ENCODE results near the gene PCDHB3. TPM values are rescaled to one million over a fixed set of nuclear protein-coding genes. Genes with fewer than 3 reads are reported as not detected.
"Not testable (repeated sequence)": the region's sequence is repeated elsewhere in the genome, so short reads cannot be mapped to it uniquely, and the experiment has no call there.

The PCDHB3 gene
- total RNA-seq, 1 experiment from 2014 or later, result 2.4 TPM

DNA sequence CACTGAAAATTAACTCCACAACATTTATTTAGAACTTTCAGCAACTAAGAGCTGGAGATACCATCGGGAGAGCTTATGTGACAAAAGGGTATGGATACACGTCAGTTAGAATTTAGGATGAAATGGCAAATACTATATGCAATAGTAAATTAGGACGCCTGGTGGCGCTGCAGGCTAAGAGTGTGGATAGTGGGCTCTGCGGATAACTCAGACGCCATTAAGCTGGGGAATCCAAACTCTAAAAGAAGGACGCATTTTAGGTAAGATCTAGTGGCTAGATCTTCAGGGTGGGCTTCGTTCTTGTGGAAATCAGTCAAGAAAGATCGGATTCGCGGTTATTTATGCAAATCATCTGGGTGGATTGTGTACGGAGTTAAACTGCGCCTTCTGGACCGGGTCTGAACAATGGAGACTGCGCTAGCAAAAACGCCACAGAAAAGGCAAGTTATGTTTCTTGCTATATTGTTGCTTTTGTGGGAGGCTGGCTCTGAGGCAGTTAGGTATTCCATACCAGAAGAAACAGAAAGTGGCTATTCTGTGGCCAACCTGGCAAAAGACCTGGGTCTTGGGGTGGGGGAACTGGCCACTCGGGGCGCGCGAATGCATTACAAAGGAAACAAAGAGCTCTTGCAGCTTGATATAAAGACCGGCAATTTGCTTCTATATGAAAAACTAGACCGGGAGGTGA lies 34.9 kb downstream of the PCDHB3 start, which contains the start of gene PCDHB5:
Gene PCDHB5, plus strand, starts transcription at position 177 of the 688 bp plus-strand sequence. Its CDS starts 229 bp downstream, at position 406.
- in situ Hi-C loops (cut with HindIII; ENCODE audit: low sequenced_read_pairs), result no loop called here
- peak; percentile 29 for DNase-seq (ENCODE audit: low spot score)

DNA sequence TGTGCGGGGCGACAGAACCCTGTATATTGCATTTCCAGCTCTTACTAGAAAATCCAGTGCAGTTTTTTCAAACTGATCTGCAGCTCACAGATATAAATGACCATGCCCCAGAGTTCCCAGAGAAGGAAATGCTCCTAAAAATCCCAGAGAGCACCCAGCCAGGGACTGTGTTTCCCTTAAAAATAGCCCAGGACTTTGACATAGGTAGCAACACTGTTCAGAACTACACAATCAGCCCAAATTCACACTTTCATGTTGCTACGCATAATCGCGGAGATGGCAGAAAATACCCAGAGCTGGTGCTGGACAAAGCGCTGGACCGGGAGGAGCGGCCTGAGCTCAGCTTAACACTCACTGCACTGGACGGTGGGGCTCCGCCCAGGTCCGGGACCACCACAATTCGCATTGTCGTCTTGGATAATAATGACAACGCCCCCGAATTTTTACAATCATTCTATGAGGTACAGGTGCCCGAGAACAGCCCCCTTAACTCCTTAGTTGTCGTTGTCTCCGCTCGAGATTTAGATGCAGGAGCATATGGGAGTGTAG lies 35.5 kb downstream of the PCDHB3 start:
- DNase-seq (ENCODE audit: low spot score), result no peak
- in situ Hi-C loops (cut with HindIII; ENCODE audit: low sequenced_read_pairs), result no loop called here

- DNase-seq (ENCODE audit: low spot score); in situ Hi-C loops (cut with HindIII; ENCODE audit: low sequenced_read_pairs): not testable (repeated sequence)
Measured at GRCh38 chr5:141137346-141137745, 37.1 kb downstream of the PCDHB3 start.

GRCh38 chr5:141149812-141150211 lies 49.5 kb downstream of the PCDHB3 start, which contains the start of gene PCDHB6:
Gene PCDHB6, plus strand, starts transcription at chr5:141150057. Its CDS starts 201 bp downstream, at chr5:141150258.
- in situ Hi-C loops (cut with HindIII; ENCODE audit: low sequenced_read_pairs), result no loop called here

GRCh38 chr5:141150224-141150992 lies 50.1 kb downstream of the PCDHB3 start:
- DNase-seq (ENCODE audit: low spot score), result no peak
- in situ Hi-C loops (cut with HindIII; ENCODE audit: low sequenced_read_pairs), result no loop called here

More at GRCh38 chr5:141149812-141150211, 49.5 kb downstream of the PCDHB3 start, which contains the start of gene PCDHB6:
- DNase-seq (ENCODE audit: low spot score), result peak; percentile 39

GRCh38 chr5:141150993-141151325 lies 50.7 kb downstream of the PCDHB3 start:
- no peak for DNase-seq (ENCODE audit: low spot score)
- in situ Hi-C loops (cut with HindIII; ENCODE audit: low sequenced_read_pairs), result no loop called here

GRCh38 chr5:141151632-141152031 lies 51.4 kb downstream of the PCDHB3 start:
- in situ Hi-C loops (cut with HindIII; ENCODE audit: low sequenced_read_pairs); DNase-seq (ENCODE audit: low spot score): not testable (repeated sequence)

GRCh38 chr5:141152096-141152495 lies 51.8 kb downstream of the PCDHB3 start:
- in situ Hi-C loops (cut with HindIII; ENCODE audit: low sequenced_read_pairs); DNase-seq (ENCODE audit: low spot score): not testable (repeated sequence)

Other genes starting within 250 kb of the PCDHB3 start
- gene PCDHA10, start 244.6 kb upstream of the PCDHB3 start, total RNA-seq (2014; rRNA removed; shearing (Covaris generic)), result under 0.01 and 0.06 TPM in 2 replicates
- gene PCDHA11, start 231.5 kb upstream of the PCDHB3 start, total RNA-seq (2014; rRNA removed; shearing (Covaris generic)), result 6.6 and 7.1 TPM in 2 replicates
- gene PCDHA12, start 225.2 kb upstream of the PCDHB3 start, total RNA-seq (2014; rRNA removed; shearing (Covaris generic)), result 3.0 and 8.2 TPM in 2 replicates
- gene PCDHA13, start 218.3 kb upstream of the PCDHB3 start, total RNA-seq (2014; rRNA removed; shearing (Covaris generic)), result 0.54 and 0.86 TPM in 2 replicates
- 6.5 and 9.5 TPM in 2 replicates for gene PCDHAC1, start 174.2 kb upstream of the PCDHB3 start, total RNA-seq (2014; rRNA removed; shearing (Covaris generic))
- 7.8 and 8.0 TPM in 2 replicates for gene PCDHAC2, start 134.0 kb upstream of the PCDHB3 start, total RNA-seq (2014; rRNA removed; shearing (Covaris generic))
- not detected in 2 replicates for gene PCDHB1, start 49.1 kb upstream of the PCDHB3 start, total RNA-seq (2014; rRNA removed; shearing (Covaris generic))
- 11.6 and 17.6 TPM in 2 replicates for gene PCDHB2, start 5.9 kb upstream of the PCDHB3 start, total RNA-seq (2014; rRNA removed; shearing (Covaris generic))
- 0.06 TPM in 1 of 2 replicates, not detected in the other for gene PCDHB4, start 21.3 kb downstream of the PCDHB3 start, total RNA-seq (2014; rRNA removed; shearing (Covaris generic))
- gene PCDHB5, start 34.7 kb downstream of the PCDHB3 start, total RNA-seq (2014; rRNA removed; shearing (Covaris generic)), result not detected in 2 replicates
- not detected in 2 replicates for gene PCDHB6, start 49.6 kb downstream of the PCDHB3 start, total RNA-seq (2014; rRNA removed; shearing (Covaris generic))
- not detected in 2 replicates for gene PCDHB7, start 72.2 kb downstream of the PCDHB3 start, total RNA-seq (2014; rRNA removed; shearing (Covaris generic))
- 0.10 TPM in 1 of 2 replicates, not detected in the other for gene PCDHB8, start 77.3 kb downstream of the PCDHB3 start, total RNA-seq (2014; rRNA removed; shearing (Covaris generic))
- 0.25 and 1.3 TPM in 2 replicates for gene PCDHB16, start 81.9 kb downstream of the PCDHB3 start, total RNA-seq (2014; rRNA removed; shearing (Covaris generic))
- gene PCDHB9, start 86.7 kb downstream of the PCDHB3 start, total RNA-seq (2014; rRNA removed; shearing (Covaris generic)), result 0.18 and 7.3 TPM in 2 replicates
- 0.44 TPM in 1 of 2 replicates, not detected in the other for gene PCDHB10, start 91.9 kb downstream of the PCDHB3 start, total RNA-seq (2014; rRNA removed; shearing (Covaris generic))
- gene PCDHB11, start 99.2 kb downstream of the PCDHB3 start, total RNA-seq (2014; rRNA removed; shearing (Covaris generic)), result 0.10 and 1.4 TPM in 2 replicates
- gene PCDHB12, start 108.2 kb downstream of the PCDHB3 start, total RNA-seq (2014; rRNA removed; shearing (Covaris generic)), result not detected in 2 replicates
- not detected in 2 replicates for gene PCDHB13, start 113.4 kb downstream of the PCDHB3 start, total RNA-seq (2014; rRNA removed; shearing (Covaris generic))
- gene PCDHB14, start 122.9 kb downstream of the PCDHB3 start, total RNA-seq (2014; rRNA removed; shearing (Covaris generic)), result 0.27 and 0.55 TPM in 2 replicates
- gene PCDHB15, start 144.9 kb downstream of the PCDHB3 start, total RNA-seq (2014; rRNA removed; shearing (Covaris generic)), result not detected in 2 replicates
- gene SLC25A2, start 203.6 kb downstream of the PCDHB3 start, total RNA-seq (2014; rRNA removed; shearing (Covaris generic)), result not detected in 2 replicates
- 131 and 164 TPM in 2 replicates for gene TAF7, start 220.3 kb downstream of the PCDHB3 start, total RNA-seq (2014; rRNA removed; shearing (Covaris generic))
- gene PCDHGA1, start 230.0 kb downstream of the PCDHB3 start, total RNA-seq (2014; rRNA removed; shearing (Covaris generic)), result not detected in 2 replicates
- gene PCDHGA2, start 238.3 kb downstream of the PCDHB3 start, total RNA-seq (2014; rRNA removed; shearing (Covaris generic)), result not detected in 2 replicates
- not detected in 2 replicates for gene PCDHGA3, start 243.4 kb downstream of the PCDHB3 start, total RNA-seq (2014; rRNA removed; shearing (Covaris generic))
- gene PCDHGB1, start 249.6 kb downstream of the PCDHB3 start, total RNA-seq (2014; rRNA removed; shearing (Covaris generic)), result not detected in 2 replicates